HG03280 (cell line): ENCODE data around the gene CKB.
"Not testable (repeated sequence)": the region's sequence is repeated elsewhere in the genome, so short reads cannot be mapped to it uniquely, and the experiment has no call there.

Source experiments
- ATAC-seq: cut with Tn5 transposase; IDR thresholded peaks from one replicate; pipeline ENCODE4 v1.9.1; 2021; ENCODE audit warnings: mild to moderate bottlenecking, moderate library complexity; ENCODE audit not compliant: unreplicated experiment

The CKB gene

GRCh38 chr14:103514596-103515421 is 7.8 kb downstream of the CKB start:
- ATAC-seq, result no peak

- ATAC-seq, result no peak
Measured at GRCh38 chr14:103512701-103513611, 9.7 kb downstream of the CKB start.

DNA sequence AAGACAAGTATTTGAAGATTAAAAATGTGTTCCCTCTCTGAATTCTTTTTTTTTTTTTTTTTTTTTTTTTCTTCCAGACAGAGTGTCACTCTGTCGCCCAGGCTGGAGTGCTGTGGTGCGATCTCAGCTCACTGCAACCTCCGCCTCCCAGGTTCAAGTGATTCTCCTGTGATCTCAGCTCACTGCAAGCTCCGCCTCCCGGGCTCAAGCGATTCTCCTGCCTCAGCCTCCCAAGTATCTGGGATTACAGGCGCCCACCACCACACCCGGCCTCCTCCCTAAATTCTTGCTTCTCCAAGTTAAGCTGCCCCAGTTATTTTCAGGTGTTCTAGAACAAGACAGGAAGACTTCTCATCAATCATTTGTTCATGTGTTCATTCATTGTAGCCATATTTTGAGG is 10.4 kb downstream of the CKB start:
- not testable (repeated sequence) for ATAC-seq

GRCh38 chr14:103510724-103511693 is 11.6 kb downstream of the CKB start:
- no peak for ATAC-seq

DNA sequence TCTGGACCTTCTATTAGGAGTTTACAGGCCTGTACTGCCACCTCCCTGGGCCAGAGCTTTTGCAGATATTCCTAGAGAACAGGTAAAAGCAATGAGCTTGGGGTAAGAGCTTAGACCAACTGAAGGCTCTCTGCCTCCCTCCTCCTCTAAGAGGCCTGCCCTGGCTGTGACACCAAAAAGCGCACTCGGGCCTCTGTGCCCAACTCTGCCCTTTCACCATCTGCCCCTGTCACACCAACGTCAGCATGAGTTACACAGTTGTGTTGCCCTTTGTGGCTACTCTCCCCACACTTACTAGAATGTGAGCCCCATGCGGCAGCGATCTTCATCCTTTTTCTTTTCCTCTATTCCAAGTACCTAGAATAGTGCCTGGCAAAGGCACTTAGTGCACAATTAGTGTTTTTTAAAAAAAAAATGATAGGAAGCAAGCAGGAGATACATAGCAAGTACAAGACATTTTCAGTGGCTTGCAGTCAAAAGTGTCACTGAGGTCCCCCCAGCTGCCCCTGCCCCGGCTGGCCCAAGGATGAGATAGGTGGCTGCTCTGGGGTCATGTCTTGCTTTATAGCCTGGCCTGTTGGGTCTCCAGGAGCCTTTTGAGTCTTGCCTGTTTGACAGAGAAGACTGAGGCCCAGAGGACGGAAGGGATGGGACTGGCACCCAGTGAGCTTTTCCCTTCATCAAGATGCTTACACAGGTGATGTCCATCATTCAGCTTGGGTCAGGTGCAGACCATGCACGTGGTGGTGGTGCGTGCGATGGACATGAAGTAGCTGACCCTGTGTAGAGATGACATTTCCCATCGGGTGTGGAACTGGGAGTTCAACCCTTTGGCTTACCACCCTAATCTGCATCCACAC is 12.5 kb downstream of the CKB start:
- ATAC-seq, result no peak

- no peak for ATAC-seq
Measured at GRCh38 chr14:103508521-103509329, 13.9 kb downstream of the CKB start.

DNA sequence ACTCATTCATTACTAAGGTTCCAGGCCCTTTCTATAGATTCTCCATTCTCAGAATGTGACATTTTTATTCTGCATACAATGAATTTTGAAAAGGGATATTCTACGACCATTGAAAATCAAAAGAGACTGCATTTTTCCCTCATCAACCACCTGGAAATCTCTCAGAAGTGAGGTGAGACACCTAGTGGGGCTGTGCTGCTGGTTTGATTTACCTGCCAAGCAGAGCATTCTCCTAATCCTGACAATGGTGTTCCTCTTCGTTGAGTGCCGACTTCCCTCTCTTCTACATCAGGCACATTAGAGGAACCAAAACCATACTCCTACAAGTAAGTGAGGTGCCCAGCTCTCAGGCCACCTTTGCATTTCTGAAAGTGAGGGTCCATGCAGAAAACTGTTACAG is 14.9 kb downstream of the CKB start:
- no peak for ATAC-seq

DNA sequence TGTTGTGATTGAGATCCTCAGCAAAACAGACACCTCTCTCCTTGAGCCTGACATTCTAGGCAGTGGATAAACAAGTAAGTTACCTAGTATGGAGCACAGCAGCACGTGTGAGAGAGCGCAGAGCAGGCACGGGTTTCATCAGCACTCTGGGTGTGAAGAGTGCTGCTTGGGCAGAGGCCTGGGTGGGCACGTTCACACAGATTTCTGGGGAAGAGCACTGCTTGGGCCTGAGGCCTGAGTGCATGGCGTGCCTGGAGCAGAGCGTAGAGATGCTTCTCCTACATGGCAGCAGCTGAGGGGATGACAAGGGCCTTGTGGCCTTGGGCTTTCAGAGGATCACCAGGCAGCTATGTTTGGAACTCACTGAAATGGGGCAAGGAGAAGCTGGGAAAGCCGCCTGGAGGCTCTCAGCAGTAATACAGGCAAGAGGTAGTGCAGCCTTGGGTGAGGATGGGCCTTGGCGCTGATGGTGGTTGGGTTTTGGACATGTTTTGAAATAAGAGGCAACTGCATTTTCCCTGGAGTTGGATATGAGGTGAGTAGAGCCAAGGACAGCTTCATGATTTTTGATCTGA is 17.6 kb downstream of the CKB start:
- no peak for ATAC-seq

- ATAC-seq, result no peak
Measured at GRCh38 chr14:103503296-103503695, 19.3 kb downstream of the CKB start.

GRCh38 chr14:103502877-103503276 is 19.8 kb downstream of the CKB start:
- no peak for ATAC-seq

DNA sequence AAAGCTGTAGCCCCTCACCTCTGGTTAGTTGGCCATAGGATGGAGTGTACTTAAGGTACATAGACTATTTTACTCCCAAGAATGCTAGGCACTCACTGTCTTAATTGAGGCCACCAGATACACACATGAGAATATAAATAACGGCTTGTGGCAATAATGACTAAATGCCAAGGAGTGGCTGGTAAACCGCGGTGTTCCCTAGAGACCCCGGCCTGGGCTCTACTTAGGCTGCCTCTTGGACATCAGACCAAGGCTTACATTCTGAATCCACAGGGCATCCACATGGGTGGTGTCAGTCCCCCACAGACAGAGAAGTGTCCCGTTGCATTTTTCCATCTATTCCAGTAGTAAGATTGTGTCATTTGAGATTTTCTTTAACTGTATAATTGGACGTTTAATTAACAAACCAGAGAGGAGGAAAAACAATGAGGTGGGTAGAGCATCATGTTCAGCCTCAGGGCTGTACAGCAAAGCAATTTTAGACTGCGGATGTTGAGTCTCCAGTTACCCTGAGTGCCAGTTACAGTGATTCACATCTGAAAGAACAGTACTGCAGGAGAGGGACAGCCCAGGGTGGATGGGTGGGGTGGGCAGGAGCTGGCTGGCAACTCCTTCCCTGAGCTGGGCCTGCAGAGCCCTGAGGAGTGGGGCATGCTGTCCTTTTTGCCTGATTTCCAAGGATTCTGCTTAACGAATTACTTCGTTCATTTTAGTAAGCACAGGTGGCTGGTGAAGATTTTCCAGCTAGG is 20.5 kb downstream of the CKB start:
- ATAC-seq, result no peak

- no peak for ATAC-seq
Measured at GRCh38 chr14:103501041-103501870, 21.4 kb downstream of the CKB start.

- peak; percentile 65 for ATAC-seq
Measured at GRCh38 chr14:103500148-103500990, 22.3 kb downstream of the CKB start.

DNA sequence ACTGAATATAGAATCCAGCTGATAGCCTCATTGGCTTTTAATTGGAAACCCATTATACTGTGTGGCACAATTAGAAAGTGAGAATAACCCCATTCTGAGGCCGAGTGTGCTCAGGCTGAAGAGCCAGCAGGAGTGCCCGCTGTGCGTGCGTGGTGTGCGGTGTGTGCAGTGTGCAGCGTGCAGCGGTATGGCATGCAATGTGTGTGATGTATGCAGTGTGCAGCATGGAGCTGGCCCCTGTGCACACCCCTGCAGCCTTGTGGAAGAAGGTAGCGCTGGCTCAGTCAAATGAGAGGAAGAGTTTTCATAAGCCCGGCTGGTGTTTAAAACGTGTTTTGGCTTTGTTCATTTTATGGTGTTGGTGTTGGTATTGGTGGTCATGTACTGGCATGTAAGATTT is 22.9 kb downstream of the CKB start:
- no peak for ATAC-seq

DNA sequence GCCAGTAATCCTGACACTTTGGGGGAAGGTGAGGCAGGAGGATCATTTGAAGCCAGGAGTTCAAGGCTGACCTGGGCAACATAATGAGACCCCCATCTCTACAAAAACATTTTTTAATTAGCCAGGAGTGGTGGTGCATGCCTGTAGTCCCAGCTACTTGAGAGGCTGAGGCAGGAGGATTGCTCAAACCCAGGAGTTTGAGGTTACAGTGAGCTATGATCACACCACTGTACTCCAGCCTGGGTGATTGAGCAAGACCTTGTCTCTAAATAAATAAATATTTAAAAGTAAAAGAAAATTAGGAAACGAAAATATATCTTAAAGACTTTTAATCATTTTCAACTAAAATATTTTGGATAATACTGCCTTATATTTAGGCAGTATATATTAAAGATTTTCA is 25.9 kb downstream of the CKB start:
- no peak for ATAC-seq

GRCh38 chr14:103495854-103496253 is 26.8 kb downstream of the CKB start:
- no peak for ATAC-seq
